NCI-H2107 treated with DMSO at 0.1 percent for 48 hours (cell line): ENCODE results near the gene NSMCE1.
"Not testable (repeated sequence)": the region's sequence is repeated elsewhere in the genome, so short reads cannot be mapped to it uniquely, and the experiment has no call there.

Experiments used
- DNase-seq: peaks from one replicate; lab custom pipeline; 2025; ENCODE audit not compliant: unreplicated experiment; lab: John Stamatoyannopoulos, UW

The NSMCE1 gene

DNA sequence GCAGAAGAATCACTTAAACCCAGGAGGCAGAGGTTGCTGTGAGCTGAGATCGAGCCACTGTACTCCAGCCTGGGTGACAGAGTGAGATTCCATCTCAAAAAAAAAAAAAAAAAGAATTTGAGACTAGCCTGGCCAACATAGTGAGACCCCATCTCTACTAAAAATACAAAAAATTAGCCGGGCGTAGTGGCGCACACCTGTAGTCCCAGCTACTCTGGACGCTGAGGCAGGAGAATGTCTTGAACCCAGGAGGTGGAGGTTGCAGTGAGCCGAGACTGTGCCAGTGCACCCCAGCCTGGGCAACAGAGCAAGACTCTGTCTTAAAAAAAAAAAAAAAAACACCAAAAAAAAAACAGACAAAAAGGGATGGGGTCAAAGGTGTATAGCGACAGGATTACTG is 4.1 kb upstream of the NSMCE1 start:
- DNase-seq: not testable (repeated sequence)

DNA sequence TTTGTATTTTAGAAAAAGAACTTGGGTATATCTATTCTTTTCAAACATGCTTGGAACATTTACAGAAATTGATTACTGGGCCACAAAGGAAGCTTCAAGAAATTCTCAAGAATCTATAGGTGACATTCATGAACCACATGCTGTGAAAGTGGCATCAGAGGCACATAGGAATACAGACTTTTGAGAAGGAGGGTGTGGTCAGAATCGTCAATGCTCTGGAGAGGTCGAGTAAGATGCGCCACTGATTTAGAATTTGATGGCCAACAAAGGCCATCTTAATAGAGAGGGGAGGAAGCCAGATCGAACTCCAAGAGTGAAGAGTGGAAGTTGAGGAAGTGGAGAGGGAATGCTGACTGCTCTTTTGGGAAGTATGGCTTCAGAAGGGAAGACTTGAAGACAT is 3.5 kb upstream of the NSMCE1 start:
- no peak for DNase-seq

DNA sequence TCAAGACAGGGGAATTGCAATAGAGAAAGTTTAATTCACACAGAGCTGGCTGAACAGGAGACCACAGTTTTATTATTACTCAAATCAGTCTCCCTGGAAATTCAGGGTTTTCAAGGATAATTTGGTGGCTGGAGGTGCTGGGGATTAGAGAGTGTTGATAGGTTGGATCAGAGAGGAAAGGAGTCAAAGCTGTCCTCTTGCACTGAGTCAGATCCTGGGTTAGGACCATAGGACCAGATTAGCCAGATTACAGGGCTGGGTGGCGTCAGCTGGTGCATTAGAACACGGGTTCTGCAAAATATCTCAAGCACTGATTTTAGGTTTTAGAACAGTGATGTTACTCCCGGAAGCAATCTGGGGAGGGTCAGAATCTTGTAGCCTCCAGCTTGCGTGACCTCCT is 1.8 kb upstream of the NSMCE1 start:
- no peak for DNase-seq

DNA sequence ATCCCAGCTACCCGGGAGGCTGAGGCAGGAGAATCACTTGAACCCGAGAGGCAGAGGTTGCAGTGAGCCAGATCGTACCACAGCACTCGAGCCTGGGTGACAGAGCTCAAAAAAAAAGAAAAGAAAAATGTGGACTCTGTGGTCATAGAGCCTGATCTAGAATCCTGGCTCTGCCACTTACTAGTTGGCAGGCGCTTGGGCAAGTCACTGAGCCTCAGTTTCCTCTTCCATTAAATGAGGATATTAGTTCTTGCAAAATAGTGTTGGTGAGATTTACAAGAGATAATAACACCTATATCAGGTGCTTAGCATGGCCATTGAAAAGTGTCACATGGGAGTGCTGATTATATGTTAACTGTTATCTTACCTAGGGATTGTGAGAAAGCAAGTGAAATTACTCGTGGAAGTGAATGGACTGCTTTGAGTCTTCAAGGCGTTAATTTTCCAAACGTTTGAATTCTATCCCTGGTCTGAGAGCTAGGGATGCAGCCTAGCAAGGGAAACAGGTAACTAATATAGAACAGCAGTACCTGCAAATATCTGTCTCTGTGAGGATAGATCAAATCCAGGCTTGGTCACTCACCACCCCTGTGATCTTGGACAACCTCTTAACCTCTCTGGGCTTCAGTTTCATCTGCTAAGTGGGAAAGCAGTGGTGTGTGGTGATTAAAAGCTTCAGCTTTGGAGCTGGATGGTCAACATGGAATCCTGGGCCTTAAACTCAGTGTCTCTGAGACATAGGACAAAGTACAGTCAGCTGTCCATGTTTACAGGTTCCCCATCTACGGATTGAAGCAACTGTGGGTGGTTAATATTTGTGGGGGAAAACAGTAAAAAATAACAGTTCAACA is 953 bp upstream of the NSMCE1 start:
- DNase-seq: no peak

DNA sequence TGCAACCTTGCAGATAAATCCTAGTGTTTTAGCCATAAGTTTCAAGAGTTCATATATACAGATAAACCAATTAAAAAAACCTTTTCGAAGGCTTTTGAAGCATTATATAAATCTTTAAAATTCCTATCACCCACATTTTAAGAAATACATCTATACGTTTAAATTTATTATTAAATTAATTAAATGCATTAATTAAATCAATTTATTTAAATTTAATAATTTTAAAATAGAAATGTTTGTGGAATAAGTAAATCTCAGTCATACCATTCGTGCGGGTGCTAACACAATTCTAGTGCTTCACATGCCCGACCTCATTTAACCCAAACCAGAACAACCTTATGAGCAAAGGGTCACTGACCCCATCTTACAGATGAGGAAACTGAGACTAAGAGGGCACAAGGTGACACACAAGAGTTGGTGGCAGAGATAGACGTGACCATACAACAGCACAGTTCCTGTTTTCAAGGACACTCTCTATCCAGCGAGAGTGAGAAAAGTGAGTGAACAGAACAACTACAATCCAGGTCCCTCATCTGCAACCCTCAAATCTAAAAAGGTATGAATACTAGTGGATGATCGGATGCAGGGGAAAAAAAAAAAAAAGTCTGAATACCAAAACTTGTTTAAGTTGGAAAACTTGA is 1.4 kb downstream of the NSMCE1 start:
- DNase-seq: no peak

DNA sequence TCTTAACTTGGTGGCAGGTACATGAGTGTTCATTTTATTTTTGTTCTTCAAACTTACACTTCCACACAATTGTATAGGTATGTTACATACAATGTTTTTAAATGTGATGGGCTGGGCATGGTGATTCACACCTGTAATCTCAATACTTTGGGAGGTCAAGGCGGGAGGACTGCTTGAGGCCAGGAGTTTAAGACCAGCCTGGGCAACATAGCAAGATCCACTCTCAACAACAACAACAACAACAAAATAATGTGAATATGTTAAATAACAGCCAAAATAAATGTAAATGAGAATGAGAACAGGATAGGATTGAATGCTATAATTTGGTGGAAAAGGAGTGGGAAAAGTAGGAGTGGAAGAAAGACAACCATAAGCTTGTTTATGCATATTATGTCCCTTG is 2.6 kb downstream of the NSMCE1 start:
- no peak for DNase-seq

DNA sequence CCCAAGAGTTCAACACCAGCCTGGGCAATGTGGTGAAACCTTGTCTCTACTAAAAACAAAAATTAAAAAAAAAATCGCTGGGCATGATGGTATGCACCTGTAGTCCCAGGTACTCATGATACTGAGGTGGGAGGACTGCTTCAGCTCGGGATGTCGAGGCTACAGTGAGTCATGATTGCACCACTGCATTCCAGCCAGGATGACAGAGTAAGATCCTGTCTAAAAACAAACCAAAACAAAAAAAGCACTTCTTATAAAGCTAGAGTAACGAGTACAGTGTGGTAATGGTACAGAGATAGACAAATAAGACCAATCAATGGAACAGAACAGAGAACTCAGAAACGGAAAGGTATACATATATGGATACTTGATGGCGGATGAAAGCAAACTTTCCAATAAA is 4.4 kb downstream of the NSMCE1 start:
- DNase-seq: no peak

DNA sequence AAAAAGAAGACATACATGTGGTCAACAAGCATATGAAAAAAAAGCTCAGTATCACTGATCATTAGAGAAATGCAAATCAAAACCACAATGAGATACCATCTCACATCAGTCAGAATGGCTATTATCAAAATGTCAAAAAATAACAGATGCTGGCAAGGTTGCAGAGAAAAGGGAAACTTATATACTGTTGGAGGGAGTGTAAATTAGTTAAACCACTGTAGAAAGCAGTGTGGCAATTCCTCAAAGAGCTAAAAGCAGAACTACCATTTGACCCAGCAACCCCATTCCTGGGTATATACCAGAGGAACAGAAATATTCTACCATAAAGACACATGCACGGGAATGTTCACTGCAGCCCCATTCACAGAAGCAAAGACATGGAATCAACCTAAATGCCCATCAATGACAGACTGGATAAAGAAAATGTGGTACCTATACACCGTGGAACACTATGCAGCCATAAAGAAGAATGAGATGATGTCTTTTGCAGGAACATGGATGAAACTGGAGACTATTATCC is 5.6 kb downstream of the NSMCE1 start:
- DNase-seq: not testable (repeated sequence)

DNA sequence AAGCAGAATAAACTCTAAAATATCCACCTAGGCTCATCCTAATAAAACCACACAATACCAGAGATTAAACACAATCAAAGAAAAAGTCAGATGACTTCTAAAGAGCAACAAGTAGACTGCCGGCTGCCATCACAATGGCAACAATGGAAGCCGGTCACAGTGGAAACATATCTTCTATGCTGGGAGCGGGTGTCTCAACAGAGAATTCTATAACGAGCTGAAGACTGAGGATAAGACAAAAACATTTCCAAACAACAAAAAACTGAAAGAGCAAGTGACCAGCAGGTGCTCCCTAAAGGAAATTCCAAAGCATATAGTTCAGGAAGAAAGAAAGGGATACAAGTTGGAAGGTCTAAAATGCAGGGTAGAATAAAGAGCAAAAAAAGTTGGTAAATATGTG is 8.9 kb downstream of the NSMCE1 start:
- no peak for DNase-seq

DNA sequence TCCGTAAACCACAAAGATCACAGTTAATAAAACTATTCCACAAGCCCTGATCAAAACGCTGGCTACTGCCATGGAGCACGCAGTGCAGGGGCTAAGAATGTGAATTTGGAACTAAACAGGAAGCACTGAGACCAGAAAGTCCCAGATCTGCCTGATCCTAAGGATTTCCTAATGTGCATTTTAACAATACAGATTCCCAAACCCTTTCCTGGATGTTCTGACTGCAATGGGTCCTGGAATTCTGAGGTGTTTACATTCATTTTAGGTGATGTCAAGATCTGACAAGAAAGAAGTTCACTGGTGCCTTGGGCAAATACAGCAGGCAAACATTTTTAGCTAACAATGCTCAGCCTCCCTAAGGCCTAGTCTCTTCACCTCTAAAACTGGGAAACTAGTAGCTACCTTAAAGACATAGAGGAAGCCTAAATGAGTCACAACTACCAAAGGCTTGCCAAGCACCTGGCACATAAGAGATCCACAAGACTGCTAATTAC is 10.3 kb downstream of the NSMCE1 start:
- no peak for DNase-seq

DNA sequence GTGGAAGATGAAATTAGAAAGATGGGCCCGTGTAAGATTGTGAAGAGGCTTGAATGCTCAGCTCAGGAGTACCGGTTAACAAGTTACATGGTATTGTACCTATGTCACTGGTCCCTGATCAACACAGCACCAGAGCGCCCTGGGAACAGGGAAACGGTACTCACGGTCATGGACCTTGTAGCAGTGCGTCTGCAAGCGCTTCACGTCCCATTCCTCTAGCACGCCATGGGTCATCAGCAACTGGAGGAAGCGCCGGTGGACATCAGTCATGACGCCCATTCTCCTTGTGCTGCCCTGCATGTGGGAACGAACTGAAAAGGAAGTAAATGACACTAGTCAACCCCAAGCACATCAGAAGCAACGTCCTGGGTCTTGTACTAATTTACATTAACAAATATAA is 11.3 kb downstream of the NSMCE1 start:
- no peak for DNase-seq

DNA sequence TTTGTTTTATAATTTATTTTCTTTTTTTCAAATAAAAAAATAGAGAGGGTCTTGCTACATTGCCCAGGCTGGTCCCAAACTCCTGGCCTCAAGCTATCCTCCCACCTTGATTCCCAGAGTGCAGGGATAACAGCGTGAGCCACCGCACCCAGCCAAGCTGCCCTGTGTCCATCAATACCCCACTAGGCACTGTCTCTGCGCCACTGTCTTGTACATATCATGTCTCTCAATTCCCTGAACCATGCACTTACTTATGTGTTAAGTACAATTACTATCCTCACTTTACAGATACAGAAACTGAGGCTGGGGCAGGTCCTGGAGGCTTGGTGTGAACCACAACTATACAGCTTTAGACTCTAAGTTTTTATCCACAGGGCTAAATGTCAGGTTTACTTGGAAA is 11.7 kb downstream of the NSMCE1 start:
- no peak for DNase-seq

DNA sequence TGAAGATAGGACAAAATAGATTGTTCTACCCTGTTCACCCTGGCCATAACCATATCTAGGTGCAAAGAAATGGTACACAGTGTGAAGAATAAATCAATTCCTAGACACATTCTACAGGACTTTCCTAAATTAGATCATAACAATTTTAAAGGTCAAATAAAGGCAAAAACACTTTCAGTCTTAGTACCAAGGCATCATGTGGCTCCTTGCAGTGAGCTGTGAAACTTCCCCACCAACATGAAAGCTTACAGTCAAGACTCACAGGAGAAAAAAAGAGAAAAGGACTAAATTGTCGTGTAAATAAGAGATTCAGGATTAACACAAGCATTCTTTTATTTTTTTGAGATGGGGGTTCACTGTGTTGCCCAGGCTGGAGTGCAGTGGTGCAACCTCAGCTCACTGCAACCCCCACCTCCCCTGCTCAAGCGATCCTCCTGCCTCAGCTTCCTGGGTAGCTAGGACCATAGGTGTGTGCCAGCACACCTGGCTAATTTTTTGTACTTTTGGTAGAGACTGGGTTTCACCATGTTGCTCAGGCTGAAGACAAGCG is 14.2 kb downstream of the NSMCE1 start:
- DNase-seq: no peak

DNA sequence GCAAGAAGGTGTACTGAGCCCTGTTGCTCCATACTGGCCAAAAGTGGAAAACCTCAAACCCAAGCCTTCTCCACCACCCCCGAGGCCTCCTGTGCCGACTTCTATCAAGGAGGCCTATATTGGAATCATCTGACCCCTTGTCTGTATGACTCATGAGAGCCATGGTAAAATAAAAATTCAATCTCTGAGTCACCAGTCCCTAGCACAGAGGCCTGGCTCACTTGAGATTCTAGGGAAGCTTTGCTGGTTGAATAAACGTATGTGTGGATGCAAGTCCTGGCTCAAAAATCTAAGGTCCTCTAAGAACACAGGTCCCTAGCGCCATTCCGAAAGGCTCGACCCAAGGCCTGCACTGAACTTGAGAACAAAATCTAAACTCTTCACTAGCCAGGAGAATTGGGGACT is 15.0 kb downstream of the NSMCE1 start:
- DNase-seq: no peak

DNA sequence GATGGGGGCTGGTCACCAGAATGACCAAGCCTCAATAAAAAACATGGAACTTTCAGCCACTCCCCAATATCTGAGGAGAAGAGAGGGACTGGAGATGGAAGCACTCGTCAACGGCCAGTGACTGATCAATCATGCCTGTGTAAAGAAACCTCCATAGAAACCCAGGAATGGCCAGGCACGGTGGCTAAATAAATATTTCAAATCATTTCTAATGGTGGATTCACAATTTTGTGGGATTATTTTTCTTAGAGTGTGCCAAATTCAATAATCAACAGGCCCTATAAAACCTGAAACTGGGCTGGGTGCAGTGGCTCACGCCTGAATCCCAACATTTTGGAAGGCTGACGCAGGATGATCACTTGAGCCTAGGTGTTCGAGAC is 16.4 kb downstream of the NSMCE1 start:
- no peak for DNase-seq

DNA sequence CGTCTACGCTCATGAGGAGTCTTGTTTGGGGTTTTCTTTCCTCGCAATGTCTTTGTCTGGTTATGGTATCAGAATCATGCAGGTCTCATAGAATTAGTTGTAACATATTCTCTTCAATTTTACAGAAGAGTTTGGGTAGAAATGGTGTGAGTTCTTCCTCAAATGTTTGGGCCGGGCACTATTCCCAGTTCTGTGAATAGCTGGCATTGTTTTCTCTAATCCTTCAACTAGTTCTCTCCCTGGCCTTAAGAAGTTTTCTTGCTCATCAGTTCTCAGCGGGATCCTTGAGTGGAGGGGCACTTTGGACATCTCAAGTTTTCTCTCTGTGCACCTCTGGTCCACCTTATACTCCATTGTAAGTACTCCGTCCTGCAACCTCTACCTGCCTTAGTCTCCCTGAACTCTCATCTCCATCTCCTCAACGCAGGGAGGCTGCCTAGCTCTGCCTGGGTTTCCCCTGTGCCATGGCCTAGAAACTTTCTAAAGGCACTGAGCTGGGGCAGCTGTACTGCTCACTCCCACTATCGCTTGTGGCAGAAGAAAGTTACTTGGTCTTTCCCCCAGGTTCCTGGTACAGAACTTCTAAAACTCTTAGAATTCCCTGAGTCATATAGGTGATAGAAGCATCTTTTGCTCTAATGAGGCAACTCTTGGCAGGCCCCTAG is 16.9 kb downstream of the NSMCE1 start:
- no peak for DNase-seq

DNA sequence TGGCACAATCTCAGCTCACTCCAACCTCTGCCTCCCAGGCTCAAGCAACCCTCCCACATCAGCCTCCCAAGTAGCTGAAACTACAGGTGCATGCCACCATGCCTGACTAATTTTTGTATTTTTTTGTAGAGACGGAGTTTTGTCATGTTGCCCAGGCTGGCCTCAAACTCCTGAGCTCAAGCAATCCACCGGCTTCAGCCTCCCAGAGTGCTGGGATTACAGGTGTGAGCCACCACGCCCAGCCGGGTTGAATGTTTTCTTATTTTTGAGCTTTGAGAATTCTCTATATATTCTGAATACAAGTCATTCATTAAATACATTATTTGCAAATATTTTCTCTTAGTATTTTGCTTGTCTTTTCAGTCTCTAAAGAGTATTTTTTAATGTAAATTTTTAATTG is 19.7 kb downstream of the NSMCE1 start:
- not testable (repeated sequence) for DNase-seq

DNA sequence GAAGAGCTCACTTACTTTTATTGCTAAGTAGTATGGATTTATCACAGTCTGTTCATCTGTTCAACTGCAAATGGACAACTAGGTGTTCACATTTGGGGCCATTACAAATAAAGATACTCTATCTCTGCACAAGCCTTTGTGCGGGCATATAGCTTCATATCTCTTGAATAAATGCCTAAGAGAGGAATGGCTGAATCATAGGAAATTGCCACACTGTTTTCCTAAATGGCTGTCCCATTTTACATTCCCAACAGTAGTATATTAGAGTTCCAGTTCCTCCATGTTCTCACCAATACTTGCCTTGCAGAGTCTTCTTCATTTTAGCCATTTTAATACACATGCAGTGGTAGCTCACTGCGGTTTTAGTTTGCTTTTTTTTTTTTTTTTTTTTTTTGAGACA is 20.5 kb downstream of the NSMCE1 start:
- no peak for DNase-seq

DNA sequence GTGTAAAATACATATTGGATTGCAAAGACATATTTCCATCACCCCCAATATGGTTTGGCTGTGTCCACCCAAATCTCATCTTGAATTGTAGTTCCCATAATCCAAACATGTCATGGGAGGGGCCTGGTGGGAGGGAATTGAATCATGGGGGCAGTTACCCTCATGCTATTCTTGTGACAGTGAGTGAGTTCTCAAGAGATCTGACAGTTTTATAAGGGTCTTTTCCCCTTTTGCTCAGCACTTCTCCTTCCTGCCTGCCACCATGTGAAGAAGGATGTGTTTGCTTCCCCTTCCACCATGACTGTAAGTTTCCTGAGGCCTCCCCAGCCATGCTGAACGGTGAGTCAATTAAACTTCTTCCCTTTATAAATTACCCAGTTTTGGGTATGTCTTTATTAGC is 21.5 kb downstream of the NSMCE1 start:
- DNase-seq: not testable (repeated sequence)

DNA sequence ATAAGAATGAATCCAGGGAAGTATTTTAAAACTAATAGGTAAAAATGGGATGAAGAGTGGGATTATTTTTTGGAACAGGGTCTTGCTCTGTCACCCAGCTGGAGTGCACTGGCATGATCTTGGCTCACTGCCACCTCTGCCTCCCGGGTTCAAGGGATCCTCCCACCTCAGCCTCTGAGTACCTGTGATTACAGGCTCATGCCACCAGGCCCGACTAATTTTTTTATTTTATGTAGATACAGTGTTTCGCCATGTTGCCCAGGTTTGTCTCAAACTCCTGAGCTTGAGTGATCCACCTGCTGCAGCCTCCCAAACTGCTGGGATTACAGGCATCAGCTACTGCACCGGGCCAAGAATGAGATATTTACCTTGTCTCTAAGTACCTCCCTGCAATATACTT is 22.1 kb downstream of the NSMCE1 start:
- DNase-seq: no peak
